ENCODE data around the gene TRPC6. TPM values are rescaled to one million over a fixed set of nuclear protein-coding genes. Genes with fewer than 3 reads are reported as not detected.

The TRPC6 gene
- not detected for total RNA-seq

GRCh38 chr11:101583251-101584128 is at the start of gene TRPC6:
TSS of gene TRPC6 (minus strand) at chr11:101584007. CDS start at chr11:101583503, 504 bp downstream.
- Mint-ChIP-seq H3K27me3 (peaks cover 15% of the 10 kb centered on the region), H3K9me3 (peaks cover 7% of the 10 kb centered on the region), H3K27ac (no peak within 1 kb of the TSS), H3K36me3 (ENCODE audit: low read depth) (no peaks in the 10 kb centered on the region), H3K4me1 (no peaks in the 10 kb centered on the region), H3K4me3 (no peak within 1 kb of the TSS)
- no peak for ATAC-seq (replicated peaks)

GRCh38 chr11:101620026-101620425 is 36.2 kb upstream of the TRPC6 start:
- no peak for ATAC-seq (replicated peaks)
- Mint-ChIP-seq H3K4me1 (no peaks in the 10 kb centered on the region), H3K27ac (no peak overlapping the region), H3K27me3 (no peaks in the 10 kb centered on the region), H3K9me3 (peaks cover 8% of the 10 kb centered on the region), H3K4me3 (no peak overlapping the region), H3K36me3 (ENCODE audit: low read depth) (no peaks in the 10 kb centered on the region)

GRCh38 chr11:101618709-101619108 is 34.9 kb upstream of the TRPC6 start:
- Mint-ChIP-seq H3K36me3 (ENCODE audit: low read depth) (no peaks in the 10 kb centered on the region), H3K27me3 (no peaks in the 10 kb centered on the region), H3K27ac (no peak overlapping the region), H3K4me1 (no peaks in the 10 kb centered on the region), H3K4me3 (no peak overlapping the region), H3K9me3 (peaks cover 8% of the 10 kb centered on the region)
- ATAC-seq (replicated peaks), result no peak

GRCh38 chr11:101617735-101618332 is 34.0 kb upstream of the TRPC6 start:
- H3K36me3 Mint-ChIP-seq (ENCODE audit: low read depth), result no peaks in the 10 kb centered on the region
- no peaks in the 10 kb centered on the region for H3K4me1 Mint-ChIP-seq
- H3K9me3 Mint-ChIP-seq, result peaks cover 8% of the 10 kb centered on the region
- no peak overlapping the region for H3K27ac Mint-ChIP-seq
- no peak overlapping the region for H3K4me3 Mint-ChIP-seq
- ATAC-seq (replicated peaks), result no peak
- H3K27me3 Mint-ChIP-seq, result no peaks in the 10 kb centered on the region

- Mint-ChIP-seq H3K4me1 (no peaks in the 10 kb centered on the region), H3K9me3 (no peaks in the 10 kb centered on the region), H3K36me3 (ENCODE audit: low read depth) (no peaks in the 10 kb centered on the region), H3K4me3 (no peak overlapping the region), H3K27me3 (no peaks in the 10 kb centered on the region), H3K27ac (no peak overlapping the region)
- no peak for ATAC-seq (replicated peaks)
Observed at GRCh38 chr11:101612481-101612880, 28.7 kb upstream of the TRPC6 start.

GRCh38 chr11:101600924-101601323 is 17.1 kb upstream of the TRPC6 start:
- Mint-ChIP-seq H3K27ac (no peak overlapping the region), H3K4me3 (no peak overlapping the region), H3K9me3 (no peaks in the 10 kb centered on the region), H3K4me1 (no peaks in the 10 kb centered on the region), H3K27me3 (no peaks in the 10 kb centered on the region), H3K36me3 (ENCODE audit: low read depth) (no peaks in the 10 kb centered on the region)
- no peak for ATAC-seq (replicated peaks)

GRCh38 chr11:101586965-101587364 is 3.2 kb upstream of the TRPC6 start:
- Mint-ChIP-seq H3K4me3 (no peak overlapping the region), H3K27me3 (peaks cover 12% of the 10 kb centered on the region), H3K4me1 (no peaks in the 10 kb centered on the region), H3K36me3 (ENCODE audit: low read depth) (no peaks in the 10 kb centered on the region), H3K27ac (no peak overlapping the region), H3K9me3 (peaks cover 7% of the 10 kb centered on the region)
- no peak for ATAC-seq (replicated peaks)

- Mint-ChIP-seq H3K27me3 (peaks cover 15% of the 10 kb centered on the region), H3K9me3 (peaks cover 7% of the 10 kb centered on the region), H3K36me3 (ENCODE audit: low read depth) (no peaks in the 10 kb centered on the region), H3K4me1 (no peaks in the 10 kb centered on the region), H3K27ac (no peak overlapping the region), H3K4me3 (no peak overlapping the region)
- no peak for ATAC-seq (replicated peaks)
Observed at GRCh38 chr11:101584655-101585054, 848 bp upstream of the TRPC6 start.

- Mint-ChIP-seq H3K36me3 (ENCODE audit: low read depth) (no peaks in the 10 kb centered on the region), H3K4me1 (no peaks in the 10 kb centered on the region), H3K27me3 (peaks cover 15% of the 10 kb centered on the region), H3K4me3 (no peak overlapping the region), H3K9me3 (peaks cover 7% of the 10 kb centered on the region), H3K27ac (no peak overlapping the region)
- no peak for ATAC-seq (replicated peaks)
Observed at GRCh38 chr11:101584129-101584515, 315 bp upstream of the TRPC6 start.

- ATAC-seq (replicated peaks), result no peak
- H3K27me3 Mint-ChIP-seq, result peaks cover 15% of the 10 kb centered on the region
- H3K4me3 Mint-ChIP-seq, result no peak overlapping the region
- H3K36me3 Mint-ChIP-seq (ENCODE audit: low read depth), result no peaks in the 10 kb centered on the region
- no peak overlapping the region for H3K27ac Mint-ChIP-seq
- H3K9me3 Mint-ChIP-seq, result peaks cover 8% of the 10 kb centered on the region
- H3K4me1 Mint-ChIP-seq, result no peaks in the 10 kb centered on the region
Observed at GRCh38 chr11:101582989-101583250, 887 bp downstream of the TRPC6 start.

- ATAC-seq (replicated peaks), result no peak
- Mint-ChIP-seq H3K4me3 (no peak overlapping the region), H3K36me3 (ENCODE audit: low read depth) (no peaks in the 10 kb centered on the region), H3K4me1 (no peaks in the 10 kb centered on the region), H3K9me3 (peaks cover 10% of the 10 kb centered on the region), H3K27me3 (peaks cover 15% of the 10 kb centered on the region), H3K27ac (no peak overlapping the region)
Observed at GRCh38 chr11:101582236-101582988, 1.4 kb downstream of the TRPC6 start.

GRCh38 chr11:101577461-101577860 is 6.3 kb downstream of the TRPC6 start:
- no peaks in the 10 kb centered on the region for H3K36me3 Mint-ChIP-seq (ENCODE audit: low read depth)
- H3K4me1 Mint-ChIP-seq, result no peaks in the 10 kb centered on the region
- peaks cover 3% of the 10 kb centered on the region for H3K9me3 Mint-ChIP-seq
- no peak overlapping the region for H3K27ac Mint-ChIP-seq
- no peak for ATAC-seq (replicated peaks)
- no peak overlapping the region for H3K4me3 Mint-ChIP-seq
- peaks cover 5% of the 10 kb centered on the region for H3K27me3 Mint-ChIP-seq

GRCh38 chr11:101576456-101576855 is 7.4 kb downstream of the TRPC6 start:
- no peaks in the 10 kb centered on the region for H3K36me3 Mint-ChIP-seq (ENCODE audit: low read depth)
- no peak for ATAC-seq (replicated peaks)
- no peak overlapping the region for H3K4me3 Mint-ChIP-seq
- no peaks in the 10 kb centered on the region for H3K4me1 Mint-ChIP-seq
- H3K27me3 Mint-ChIP-seq, result peaks cover 3% of the 10 kb centered on the region
- H3K9me3 Mint-ChIP-seq, result peaks cover 3% of the 10 kb centered on the region
- H3K27ac Mint-ChIP-seq, result no peak overlapping the region

GRCh38 chr11:101574886-101575285 is 8.9 kb downstream of the TRPC6 start:
- Mint-ChIP-seq H3K9me3 (peaks cover 3% of the 10 kb centered on the region), H3K36me3 (ENCODE audit: low read depth) (no peaks in the 10 kb centered on the region), H3K27me3 (no peaks in the 10 kb centered on the region), H3K4me1 (no peaks in the 10 kb centered on the region), H3K4me3 (no peak overlapping the region), H3K27ac (no peak overlapping the region)
- no peak for ATAC-seq (replicated peaks)

- no peaks in the 10 kb centered on the region for H3K27me3 Mint-ChIP-seq
- H3K27ac Mint-ChIP-seq, result no peak overlapping the region
- no peak for ATAC-seq (replicated peaks)
- H3K36me3 Mint-ChIP-seq (ENCODE audit: low read depth), result no peaks in the 10 kb centered on the region
- no peak overlapping the region for H3K4me3 Mint-ChIP-seq
- H3K4me1 Mint-ChIP-seq, result no peaks in the 10 kb centered on the region
- peaks cover 4% of the 10 kb centered on the region for H3K9me3 Mint-ChIP-seq
Observed at GRCh38 chr11:101567071-101567470, 16.7 kb downstream of the TRPC6 start.
